GM19193 (cell line): ENCODE data around the gene MOCOS.

Experiments used
- POLR2A ChIP-seq: IDR thresholded peaks from 4 replicates; pipeline ENCODE4 v1.6.1; 2011; ENCODE audit not compliant: insufficient read depth, insufficient read length; ENCODE audit errors: extremely low read depth

Gene MOCOS

GRCh38 chr18:36162981-36163380, 24.3 kb upstream of the MOCOS start:
- TF ChIP-seq POLR2A, result no peak

GRCh38 chr18:36167692-36168218, 19.5 kb upstream of the MOCOS start:
- TF ChIP-seq POLR2A, result no peak

- no peak for TF ChIP-seq POLR2A
Observed at GRCh38 chr18:36169938-36170337, 17.4 kb upstream of the MOCOS start.

- TF ChIP-seq POLR2A, result no peak
Observed at GRCh38 chr18:36175481-36175880, 11.8 kb upstream of the MOCOS start.

GRCh38 chr18:36176177-36176584, 11.1 kb upstream of the MOCOS start:
- no peak for TF ChIP-seq POLR2A

GRCh38 chr18:36176711-36177110, 10.6 kb upstream of the MOCOS start:
- no peak for TF ChIP-seq POLR2A

GRCh38 chr18:36177913-36178312, 9.4 kb upstream of the MOCOS start:
- no peak for TF ChIP-seq POLR2A

- TF ChIP-seq POLR2A, result no peak
Observed at GRCh38 chr18:36179562-36180355, 7.5 kb upstream of the MOCOS start.

- no peak for TF ChIP-seq POLR2A
Observed at GRCh38 chr18:36181441-36181840, 5.9 kb upstream of the MOCOS start.

- no peak for TF ChIP-seq POLR2A
Observed at GRCh38 chr18:36181898-36182506, 5.3 kb upstream of the MOCOS start.

- TF ChIP-seq POLR2A, result no peak
Observed at GRCh38 chr18:36183033-36183432, 4.3 kb upstream of the MOCOS start.

GRCh38 chr18:36183987-36184386, 3.3 kb upstream of the MOCOS start:
- TF ChIP-seq POLR2A, result no peak

- no peak for TF ChIP-seq POLR2A
Observed at GRCh38 chr18:36185157-36185556, 2.1 kb upstream of the MOCOS start.

- TF ChIP-seq POLR2A, result no peak
Observed at GRCh38 chr18:36185901-36186460, 1.3 kb upstream of the MOCOS start.

- TF ChIP-seq POLR2A, result no peak
Observed at GRCh38 chr18:36186461-36187192, 670 bp upstream of the MOCOS start.

GRCh38 chr18:36187826-36188721, 777 bp downstream of the MOCOS start:
- peak; percentile 32 for TF ChIP-seq POLR2A
